ENCODE data around the gene PSEN1.

- TF ChIP-seq CTCF (IDR thresholded peaks at IDR 0.05) (no peak), POLR2A (IDR thresholded peaks at IDR 0.05) (no peak), POLR2AphosphoS5 (IDR thresholded peaks at IDR 0.05) (no peak), EP300 (IDR thresholded peaks at IDR 0.05) (no peak)
Observed at GRCh38 chr14:73208390-73208789, 72.1 kb downstream of the PSEN1 start.

All from gastroesophageal sphincter (tissue), 3 donors.